Measurements from ENCODE around the gene GOLGA8O. TPM values are rescaled to one million over a fixed set of nuclear protein-coding genes. Genes with fewer than 3 reads are reported as not detected.

Gene GOLGA8O, protein sequence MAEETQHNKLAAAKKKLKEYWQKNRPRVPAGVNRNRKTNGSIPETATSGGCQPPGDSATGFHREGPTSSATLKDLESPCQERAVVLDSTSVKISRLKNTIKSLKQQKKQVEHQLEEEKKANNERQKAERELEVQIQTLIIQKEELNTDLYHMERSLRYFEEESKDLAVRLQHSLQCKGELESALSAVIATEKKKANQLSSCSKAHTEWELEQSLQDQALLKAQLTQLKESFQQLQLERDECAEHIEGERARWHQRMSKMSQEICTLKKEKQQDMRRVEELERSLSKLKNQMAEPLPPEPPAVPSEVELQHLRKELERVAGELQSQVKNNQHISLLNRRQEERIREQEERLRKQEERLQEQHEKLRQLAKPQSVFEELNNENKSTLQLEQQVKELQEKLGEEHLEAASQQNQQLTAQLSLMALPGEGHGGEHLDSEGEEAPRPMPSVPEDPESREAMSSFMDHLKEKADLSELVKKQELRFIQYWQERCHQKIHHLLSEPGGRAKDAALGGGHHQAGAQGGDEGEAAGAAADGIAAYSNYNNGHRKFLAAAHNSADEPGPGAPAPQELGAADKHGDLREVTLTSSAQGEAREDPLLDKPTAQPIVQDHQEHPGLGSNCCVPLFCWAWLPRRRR
- total RNA-seq: not detected

DNA sequence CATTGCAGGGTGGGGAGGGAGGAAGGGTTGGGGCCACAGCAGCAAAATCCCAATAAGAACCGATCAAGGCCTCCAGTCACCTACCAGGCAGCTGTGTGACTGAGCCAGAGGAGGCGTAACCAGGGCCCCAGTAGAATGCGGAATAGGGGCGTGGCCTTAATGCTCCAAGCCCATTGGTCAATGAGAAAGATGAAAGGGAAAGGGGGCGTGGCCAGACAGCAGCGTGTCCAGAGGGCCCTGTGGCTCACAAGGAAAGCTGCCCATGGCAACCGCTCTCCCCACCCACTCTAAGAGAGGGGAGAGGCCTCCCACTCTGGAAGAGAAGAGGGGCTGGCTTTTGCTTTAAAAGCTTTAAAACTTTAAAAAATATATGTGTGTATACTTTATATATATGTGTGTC is at the start of gene GOLGA8O:
GOLGA8O (minus strand) TSS at position 101 of the 400 bp plus-strand sequence; CDS start at position 3, 98 bp downstream.

DNA sequence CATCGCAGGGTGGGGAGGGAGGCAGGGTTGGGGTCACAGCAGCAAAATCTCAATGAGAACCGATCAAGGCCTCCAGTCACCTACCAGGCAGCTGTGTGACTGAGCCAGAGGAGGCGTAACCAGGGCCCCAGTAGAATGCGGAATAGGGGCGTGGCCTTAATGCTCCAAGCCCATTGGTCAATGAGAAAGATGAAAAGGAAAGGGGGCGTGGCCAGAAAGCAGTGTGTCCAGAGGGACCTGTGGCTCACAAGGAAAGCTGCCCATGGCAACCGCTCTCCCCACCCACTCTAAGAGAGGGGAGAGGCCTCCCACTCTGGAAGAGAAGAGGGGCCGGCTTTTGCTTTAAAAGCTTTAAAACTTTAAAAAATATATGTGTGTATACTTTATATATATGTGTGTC is 52.2 kb downstream of the GOLGA8O start, which contains the start of gene GOLGA8K:
GOLGA8K (minus strand) TSS at position 101 of the 400 bp plus-strand sequence; CDS start at position 3, 98 bp downstream.

Small RNA genes lying within 50 kb of the gene (small RNA-seq; reads per million reads assigned to genes)
- not detected for gene AC135983.5 (ENCODE audit: low replicate concordance)
- gene RF00096 (ENCODE audit: low replicate concordance): not detected
- gene RN7SL539P (ENCODE audit: low replicate concordance): not detected

Other genes starting within 250 kb of the GOLGA8O start
- gene GOLGA8K, start 52.3 kb downstream of the GOLGA8O start, total RNA-seq: 2.5 TPM
- gene GOLGA8N, start 137.8 kb upstream of the GOLGA8O start, total RNA-seq: 3.1 TPM
- gene ARHGAP11A, start 159.9 kb upstream of the GOLGA8O start, total RNA-seq: 15.3 TPM
- gene SCG5, start 186.1 kb upstream of the GOLGA8O start, total RNA-seq: 134 TPM